Naive B cell (primary cell): ENCODE measurements around the gene TERT. TPM values are rescaled to one million over a fixed set of nuclear protein-coding genes. Genes with fewer than 3 reads are reported as not detected.
"Not testable (repeated sequence)": the region's sequence is repeated elsewhere in the genome, so short reads cannot be mapped to it uniquely, and the experiment has no call there.

Experiments
- ATAC-seq, 2 donors: fragments of 150-1000 bp; cut with Tn5 transposase; 2 replicates each; pipeline ENCODE4 v1.10.0; 2021; ENCODE audit warnings: low read depth in 2 of 2, mild to moderate bottlenecking in 2 of 2, moderate library complexity in 2 of 2
- DNase-seq: peaks from one replicate; pipeline ENCODE4 v3.0.0; 2022
- H3K27ac Mint-ChIP-seq, 6 donors: one replicate each; pipeline ENCODE4 v1.8.0; 2020 to 2022; ENCODE audit warnings: mild to moderate bottlenecking in 6 of 6, mixed read lengths in 6 of 6, moderate library complexity in 5 of 6, inconsistent platforms in 2 of 6
- H3K27me3 Mint-ChIP-seq, 3 donors: one replicate each; pipeline ENCODE4 v1.8.0; 2021 to 2022; ENCODE audit warnings: mixed read lengths in 3 of 3, mild to moderate bottlenecking in 1 of 3
- H3K36me3 Mint-ChIP-seq, 2 donors: one replicate each; pipeline ENCODE4 v1.8.0; 2020 to 2022; ENCODE audit warnings: mixed read lengths in 2 of 2, inconsistent platforms in 1 of 2, mild to moderate bottlenecking in 1 of 2
- H3K4me1 Mint-ChIP-seq, 3 donors: one replicate each; pipeline ENCODE4 v1.8.0; 2020 to 2022; ENCODE audit warnings: mixed read lengths in 3 of 3, inconsistent platforms in 1 of 3, mild to moderate bottlenecking in 1 of 3, moderate library complexity in 1 of 3
- H3K4me3 Mint-ChIP-seq, 8 donors: one replicate each; pipeline ENCODE4 v1.8.0; 2020 to 2022; ENCODE audit warnings: mild to moderate bottlenecking in 8 of 8, mixed read lengths in 8 of 8, moderate library complexity in 8 of 8, inconsistent platforms in 2 of 8
- H3K9me3 Mint-ChIP-seq, 7 donors: one replicate each; pipeline ENCODE4 v1.8.0; 2020 to 2022; ENCODE audit warnings: mixed read lengths in 7 of 7, mild to moderate bottlenecking in 5 of 7, inconsistent platforms in 2 of 7, moderate library complexity in 1 of 7
- polyA plus RNA-seq, 6 donors: library from polyadenylated mRNA; unstranded; fragments of 300-500 nt; fragmentation: Illumina TruSeq; gene quantifications; one replicate each; pipeline ENCODE4 v1.2.3, GENCODE V29; 2021; ENCODE audit warnings: low read depth in 6 of 6

TERT gene
- polyA plus RNA-seq, 6 donors from 2014 or later: not detected

DNA sequence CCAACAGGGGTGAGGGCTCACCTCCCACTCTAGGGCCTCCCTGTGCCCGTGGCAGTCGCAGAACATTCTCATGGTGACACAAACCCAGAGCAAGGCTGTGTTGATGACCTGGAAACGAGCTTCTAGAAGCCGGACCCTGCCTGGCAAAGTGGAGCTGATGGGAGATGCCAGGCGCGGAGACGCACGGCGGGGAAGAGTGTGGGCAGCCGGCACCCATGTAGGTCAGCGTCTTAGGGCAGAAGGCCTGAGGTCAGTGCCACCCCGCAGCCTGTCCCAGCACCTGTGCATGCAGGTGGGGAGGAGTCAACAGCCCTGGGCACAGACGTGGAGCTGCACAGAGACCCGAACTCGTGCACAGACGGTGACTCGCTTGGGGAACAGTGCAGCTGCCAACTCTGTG, 64.3 kb downstream of the TERT start:
- H3K9me3 Mint-ChIP-seq: peaks cover 0 to 3% (median 1%) of the 10 kb centered on the region in 7 donors
- peaks cover 4 to 9% (median 6%) of the 10 kb centered on the region in 3 donors for H3K4me1 Mint-ChIP-seq
- H3K36me3 Mint-ChIP-seq: peaks cover 0 to 12% of the 10 kb centered on the region in 2 donors
- H3K27me3 Mint-ChIP-seq: peaks cover 10 to 32% (median 20%) of the 10 kb centered on the region in 3 donors
- ATAC-seq (no peak), DNase-seq (no peak)
- no peak overlapping the region for H3K27ac Mint-ChIP-seq
- no peak overlapping the region for H3K4me3 Mint-ChIP-seq

DNA sequence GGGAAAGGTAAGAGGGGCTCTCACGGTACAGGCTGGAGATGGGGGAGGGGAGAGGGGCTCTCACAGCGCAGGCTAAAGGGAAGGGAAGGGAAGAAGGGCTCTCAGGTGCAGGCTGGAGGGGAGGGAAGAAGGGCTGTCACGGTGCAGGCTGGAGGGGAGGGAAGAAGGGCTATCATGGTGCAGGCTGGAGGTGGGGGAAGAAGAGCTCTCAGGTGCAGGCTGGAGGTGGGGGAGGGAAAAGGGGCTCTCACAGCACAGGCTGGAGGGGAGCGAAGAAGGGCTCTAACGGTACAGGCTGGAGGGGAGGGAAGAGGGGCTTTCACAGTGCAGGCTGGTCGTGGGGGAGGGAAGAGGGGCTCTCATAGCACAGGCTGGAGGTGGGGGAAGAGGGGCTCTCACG, 65.0 kb downstream of the TERT start:
- Mint-ChIP-seq H3K9me3 (peaks cover 0 to 2% (median 0%) of the 10 kb centered on the region in 7 donors), H3K27me3 (peaks cover 10 to 32% (median 20%) of the 10 kb centered on the region in 3 donors), H3K27ac (no peak overlapping the region), H3K4me1 (peaks cover 4 to 9% (median 6%) of the 10 kb centered on the region in 3 donors), H3K36me3 (peaks cover 0 to 8% of the 10 kb centered on the region in 2 donors), H3K4me3 (no peak overlapping the region)
- ATAC-seq: no peak
- DNase-seq: no peak

DNA sequence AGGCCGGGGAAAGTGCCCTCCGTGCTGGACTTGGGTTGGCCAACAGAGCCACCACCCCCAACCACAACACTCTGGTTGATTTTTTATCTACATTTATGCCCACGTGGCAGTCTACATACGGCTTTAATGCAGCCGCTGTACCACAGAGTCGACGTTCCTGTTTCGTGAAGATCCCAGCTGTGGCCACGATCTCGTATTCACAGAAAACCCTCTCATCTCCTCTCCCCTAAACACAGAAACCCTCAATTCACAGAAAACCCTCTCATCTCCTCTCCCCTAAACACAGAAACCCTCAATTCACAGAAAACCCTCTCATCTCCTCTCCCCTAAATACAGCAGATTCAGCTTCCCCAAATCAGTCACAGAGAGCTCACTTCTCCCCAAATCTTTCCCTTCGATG, 65.8 kb downstream of the TERT start:
- Mint-ChIP-seq H3K27ac (peak overlapping the region in 2 of 6 donors; percentile 37 to 60), H3K27me3 (peaks cover 10 to 32% (median 20%) of the 10 kb centered on the region in 3 donors)
- H3K4me3 Mint-ChIP-seq, DNase-seq, H3K36me3 Mint-ChIP-seq, H3K9me3 Mint-ChIP-seq, H3K4me1 Mint-ChIP-seq, ATAC-seq: not testable (repeated sequence)

DNA sequence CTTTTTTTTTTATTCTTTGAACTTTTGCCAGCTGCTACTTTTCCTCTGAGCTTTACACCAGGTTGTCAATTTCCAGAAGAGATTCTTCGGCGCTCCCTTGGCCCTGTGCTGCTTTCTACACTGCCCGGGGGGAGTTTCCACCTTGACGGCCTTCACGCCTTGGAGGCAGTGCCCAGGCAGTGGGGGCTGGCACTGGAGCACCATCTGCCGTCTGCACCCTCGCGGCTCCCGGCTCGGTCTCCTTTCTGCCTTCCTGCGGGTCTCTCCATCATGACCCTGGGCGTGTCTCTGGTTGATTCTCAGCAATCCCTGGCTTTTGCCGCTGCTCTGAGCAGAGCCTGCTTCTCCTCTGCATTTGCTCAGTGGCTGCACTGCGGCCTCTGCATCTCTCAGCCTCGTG, 66.7 kb downstream of the TERT start:
- peaks cover 10 to 32% (median 20%) of the 10 kb centered on the region in 3 donors for H3K27me3 Mint-ChIP-seq

DNA sequence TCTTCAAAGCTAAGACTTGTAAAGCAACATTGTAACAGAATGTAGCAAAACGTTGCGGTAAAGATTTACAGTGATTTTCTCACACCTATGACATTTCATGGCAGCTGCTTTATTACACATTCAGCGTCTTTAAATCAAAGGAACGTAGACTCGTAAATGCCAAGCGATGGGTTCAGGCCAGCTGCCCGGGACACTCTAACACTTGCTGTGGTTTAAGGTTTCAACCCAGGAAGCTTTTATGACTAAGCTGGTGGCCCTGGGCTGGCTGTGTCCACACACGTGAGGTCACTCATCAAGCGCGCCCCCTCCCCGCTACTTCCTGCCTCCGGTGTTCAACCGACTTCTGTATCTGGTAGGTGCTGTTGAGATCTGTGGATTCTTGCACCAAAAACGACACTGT, 67.2 kb downstream of the TERT start:
- Mint-ChIP-seq H3K36me3 (peaks cover 0 to 8% of the 10 kb centered on the region in 2 donors), H3K27ac (peak overlapping the region in 1 of 6 donors; percentile 0), H3K27me3 (peaks cover 10 to 32% (median 20%) of the 10 kb centered on the region in 3 donors), H3K4me1 (peaks cover 4 to 9% (median 6%) of the 10 kb centered on the region in 3 donors), H3K9me3 (peaks cover 0 to 2% (median 0%) of the 10 kb centered on the region in 7 donors), H3K4me3 (no peak overlapping the region)
- DNase-seq (no peak), ATAC-seq (no peak)

More for the DNA sequence above, 66.7 kb downstream of the TERT start:
- DNase-seq (no peak), ATAC-seq (no peak)
- peaks cover 0 to 8% of the 10 kb centered on the region in 2 donors for H3K36me3 Mint-ChIP-seq
- H3K9me3 Mint-ChIP-seq: peaks cover 0 to 2% (median 0%) of the 10 kb centered on the region in 7 donors
- peaks cover 4 to 9% (median 6%) of the 10 kb centered on the region in 3 donors for H3K4me1 Mint-ChIP-seq
- no peak overlapping the region for H3K27ac Mint-ChIP-seq
- no peak overlapping the region for H3K4me3 Mint-ChIP-seq

DNA sequence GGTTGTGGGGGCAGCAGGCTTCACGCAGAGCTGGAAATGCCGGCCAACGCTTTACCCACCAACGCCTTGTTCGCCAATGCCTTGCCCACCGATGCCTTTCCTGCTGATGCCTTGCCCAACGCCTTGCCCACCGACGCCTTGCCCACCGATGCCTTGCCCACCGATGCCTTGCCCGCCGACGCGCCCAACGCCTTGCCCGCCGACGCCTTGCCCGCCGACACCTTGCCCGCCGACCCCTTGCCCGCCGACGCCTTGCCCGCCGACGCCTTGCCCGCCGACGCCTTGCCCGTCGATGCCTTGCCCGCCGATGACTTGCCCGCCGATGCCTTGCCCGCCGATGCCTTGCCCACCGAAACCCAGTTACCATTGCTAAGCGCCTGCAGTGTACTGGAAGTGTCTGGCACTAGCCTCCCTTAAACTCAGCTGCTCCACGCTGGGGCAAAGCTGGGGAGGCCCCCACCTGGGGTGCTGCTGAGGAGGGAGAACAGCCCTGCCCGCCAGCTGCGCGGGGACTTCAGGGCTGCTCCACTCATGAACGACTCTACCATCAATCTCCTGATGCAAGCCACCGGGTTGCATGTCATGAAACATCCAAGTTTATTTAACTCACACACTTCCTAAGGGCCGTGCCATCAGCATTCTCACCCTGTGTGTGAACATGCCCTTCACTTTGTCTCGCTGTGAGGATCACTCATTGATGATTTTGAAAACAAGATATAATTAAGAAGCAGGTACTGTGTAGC, 67.9 kb downstream of the TERT start:
- Mint-ChIP-seq H3K36me3 (peaks cover 0 to 8% of the 10 kb centered on the region in 2 donors), H3K9me3 (peaks cover 0 to 2% (median 0%) of the 10 kb centered on the region in 7 donors), H3K4me1 (peaks cover 4 to 9% (median 6%) of the 10 kb centered on the region in 3 donors), H3K27me3 (peaks cover 10 to 32% (median 20%) of the 10 kb centered on the region in 3 donors), H3K4me3 (peak overlapping the region in 1 of 8 donors; percentile 57), H3K27ac (peak overlapping the region in 1 of 6 donors; percentile 0)
- no peak for DNase-seq
- ATAC-seq: no peak

DNA sequence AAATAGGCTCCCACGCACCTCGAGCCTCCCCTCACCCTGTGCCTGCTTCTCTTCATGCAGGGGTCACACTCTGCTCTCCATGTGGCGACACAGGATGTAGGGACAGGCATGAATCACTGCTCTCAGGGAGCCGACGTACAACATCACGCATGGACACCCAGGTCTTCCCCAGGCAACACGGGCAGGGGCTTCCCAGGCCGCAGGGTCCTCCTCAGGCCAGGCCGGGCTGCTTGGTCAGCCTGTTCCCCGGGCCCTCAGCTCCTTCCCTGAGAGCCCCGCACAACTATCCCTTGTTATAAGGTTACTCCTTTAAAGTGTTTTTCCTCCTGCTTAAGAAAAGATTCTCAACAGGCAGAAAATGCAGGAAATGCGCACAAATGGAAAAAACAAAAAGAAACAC, 68.6 kb downstream of the TERT start:
- peaks cover 4 to 9% (median 6%) of the 10 kb centered on the region in 3 donors for H3K4me1 Mint-ChIP-seq
- H3K27me3 Mint-ChIP-seq: peaks cover 10 to 32% (median 20%) of the 10 kb centered on the region in 3 donors
- H3K36me3 Mint-ChIP-seq: peaks cover 0 to 8% of the 10 kb centered on the region in 2 donors
- DNase-seq (no peak), ATAC-seq (no peak)
- H3K4me3 Mint-ChIP-seq: no peak overlapping the region
- H3K27ac Mint-ChIP-seq: no peak overlapping the region
- H3K9me3 Mint-ChIP-seq: peaks cover 0 to 2% (median 0%) of the 10 kb centered on the region in 7 donors

DNA sequence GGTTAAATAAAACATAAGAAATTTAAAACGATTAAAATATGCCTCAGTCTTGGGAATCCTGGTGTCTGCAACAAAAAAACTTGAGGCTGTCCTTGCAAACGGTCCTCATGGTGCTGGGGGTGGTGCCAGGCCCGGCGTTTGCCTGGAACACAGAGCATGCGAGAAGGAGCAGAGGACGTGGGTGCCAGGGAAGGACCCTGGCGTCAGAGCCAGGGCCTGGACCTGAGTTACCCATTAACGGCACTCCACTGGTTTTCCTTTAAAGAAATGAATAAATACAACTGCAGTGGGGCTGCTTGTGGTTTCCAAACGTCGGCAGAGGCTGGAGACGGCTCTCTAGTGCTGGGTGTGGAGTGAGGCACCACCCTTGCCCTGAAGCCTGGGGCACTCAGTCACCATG, 69.8 kb downstream of the TERT start, which contains the start of gene SLC6A18:
TSS of gene SLC6A18 (plus strand) at position 301 of the 400 bp plus-strand sequence. CDS start at position 398, 97 bp downstream.
- Mint-ChIP-seq H3K4me3 (no peak within 1 kb of the TSS), H3K27ac (peak within 1 kb of the TSS in 2 of 6 donors; percentile 7 to 44), H3K27me3 (peaks cover 10 to 27% (median 14%) of the 10 kb centered on the region in 3 donors), H3K36me3 (peaks cover 0 to 8% of the 10 kb centered on the region in 2 donors), H3K4me1 (peaks cover 4 to 9% (median 6%) of the 10 kb centered on the region in 3 donors), H3K9me3 (peaks cover 0 to 2% (median 0%) of the 10 kb centered on the region in 7 donors)
- no peak for ATAC-seq
- DNase-seq: no peak

DNA sequence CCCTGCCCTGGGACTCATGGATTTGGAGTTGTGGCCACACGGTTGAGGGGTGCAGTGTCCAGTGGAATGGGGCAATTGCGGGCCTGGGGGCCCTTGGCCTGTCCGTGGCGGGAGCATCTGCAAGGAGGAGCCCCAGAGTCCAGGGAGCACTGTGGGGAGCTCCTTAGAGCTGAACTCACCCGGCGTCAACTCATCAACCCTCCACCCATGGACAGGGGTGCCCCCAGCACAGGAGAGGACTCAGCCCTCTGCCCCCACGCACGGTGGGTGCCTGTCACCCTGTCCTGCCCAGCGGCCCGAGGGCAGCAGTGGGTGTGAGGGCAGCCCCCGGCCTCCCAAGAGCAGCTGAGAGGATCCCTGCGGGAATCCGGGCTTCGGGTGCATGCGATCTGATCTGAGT, 70.2 kb downstream of the TERT start:
- ATAC-seq (no peak), DNase-seq (no peak)
- H3K9me3 Mint-ChIP-seq: peaks cover 0 to 2% (median 0%) of the 10 kb centered on the region in 7 donors
- no peak overlapping the region for H3K27ac Mint-ChIP-seq
- peaks cover 0 to 8% of the 10 kb centered on the region in 2 donors for H3K36me3 Mint-ChIP-seq
- no peak overlapping the region for H3K4me3 Mint-ChIP-seq
- peaks cover under 1 to 7% (median 6%) of the 10 kb centered on the region in 3 donors for H3K4me1 Mint-ChIP-seq
- H3K27me3 Mint-ChIP-seq: peaks cover 9 to 23% (median 10%) of the 10 kb centered on the region in 3 donors

DNA sequence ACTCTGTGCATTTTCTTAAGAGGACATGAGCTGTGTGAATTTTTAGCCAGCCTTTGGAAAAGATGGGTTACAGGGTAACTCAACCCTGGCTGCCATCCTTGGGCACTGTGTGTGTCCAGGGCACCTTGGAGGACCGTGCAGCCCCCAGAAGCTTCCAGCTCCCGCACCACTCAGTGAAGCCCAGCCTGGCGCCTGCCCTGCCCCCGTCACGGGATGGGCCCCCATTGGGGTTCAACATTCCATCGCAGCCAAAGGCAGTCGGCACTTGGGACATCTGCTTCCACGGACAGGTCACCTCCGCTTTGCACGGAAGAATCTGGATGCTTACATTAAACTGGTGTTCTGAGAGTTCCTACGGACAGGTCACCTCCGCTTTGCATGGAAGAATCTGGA, 71.6 kb downstream of the TERT start:
- Mint-ChIP-seq H3K4me3 (no peak overlapping the region), H3K4me1 (no peaks in the 10 kb centered on the region), H3K27me3 (peaks cover 0 to 15% (median 10%) of the 10 kb centered on the region in 3 donors), H3K9me3 (peaks cover 0 to 2% (median 0%) of the 10 kb centered on the region in 7 donors), H3K36me3 (no peaks in the 10 kb centered on the region), H3K27ac (no peak overlapping the region)
- ATAC-seq (no peak), DNase-seq (no peak)

DNA sequence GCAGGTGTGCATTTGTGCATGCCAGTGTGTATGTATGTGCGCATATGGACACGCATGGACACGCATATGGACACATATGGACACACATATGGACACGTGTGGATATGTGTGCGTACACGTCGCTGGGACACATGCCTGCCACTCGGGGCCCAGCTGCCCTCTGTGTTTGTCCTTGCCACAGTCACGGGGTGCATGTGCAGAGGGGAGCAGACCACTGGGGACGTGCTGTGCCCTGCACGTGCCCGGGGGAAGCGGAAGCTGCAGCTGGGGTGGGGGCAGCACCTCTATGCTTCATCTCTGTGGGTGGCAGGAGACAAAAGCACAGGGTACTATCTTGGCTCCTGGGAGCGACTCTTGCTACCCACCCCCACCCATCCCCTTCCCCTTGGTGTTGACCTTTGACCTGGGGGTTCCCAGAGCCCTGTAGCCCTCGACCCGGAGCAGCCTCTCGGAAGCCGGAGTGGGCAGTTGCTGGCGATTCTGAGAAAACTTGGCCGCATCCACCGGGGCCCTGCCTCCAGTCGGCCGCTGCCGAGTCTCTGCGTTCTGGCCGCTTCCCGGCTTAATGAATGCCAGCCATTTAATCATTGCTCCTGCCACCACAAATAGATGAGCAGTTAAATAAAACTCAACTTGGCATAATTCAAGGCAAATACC, 72.1 kb downstream of the TERT start:
- Mint-ChIP-seq H3K4me1 (no peaks in the 10 kb centered on the region), H3K27me3 (peaks cover 0 to 18% (median 7%) of the 10 kb centered on the region in 3 donors), H3K36me3 (no peaks in the 10 kb centered on the region), H3K27ac (no peak overlapping the region), H3K4me3 (no peak overlapping the region), H3K9me3 (peaks cover 0 to 2% (median 0%) of the 10 kb centered on the region in 7 donors)
- ATAC-seq (no peak), DNase-seq (no peak)

DNA sequence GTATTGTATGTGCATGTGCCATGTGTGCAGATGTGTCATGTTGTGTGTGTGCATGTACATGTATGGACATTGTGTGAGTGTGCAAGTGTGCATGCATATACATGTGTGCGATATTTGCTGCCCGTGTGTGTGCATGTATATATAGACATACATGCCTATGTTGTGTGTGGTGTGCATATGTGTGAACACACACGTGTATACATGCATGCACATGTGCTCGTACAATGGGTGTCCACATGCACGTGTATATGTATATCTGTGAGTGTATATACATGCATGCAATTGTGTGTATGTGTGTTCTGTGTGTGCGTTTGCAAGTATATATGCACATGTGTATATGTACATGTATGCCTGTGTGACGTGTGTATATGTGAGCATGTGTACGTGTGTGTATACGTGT, 72.7 kb downstream of the TERT start:
- Mint-ChIP-seq H3K4me3 (no peak overlapping the region), H3K27me3 (peaks cover 0 to 13% (median under 1%) of the 10 kb centered on the region in 3 donors), H3K4me1 (no peaks in the 10 kb centered on the region), H3K27ac (no peak overlapping the region), H3K9me3 (no peaks in the 10 kb centered on the region), H3K36me3 (no peaks in the 10 kb centered on the region)
- ATAC-seq (no peak), DNase-seq (no peak)

DNA sequence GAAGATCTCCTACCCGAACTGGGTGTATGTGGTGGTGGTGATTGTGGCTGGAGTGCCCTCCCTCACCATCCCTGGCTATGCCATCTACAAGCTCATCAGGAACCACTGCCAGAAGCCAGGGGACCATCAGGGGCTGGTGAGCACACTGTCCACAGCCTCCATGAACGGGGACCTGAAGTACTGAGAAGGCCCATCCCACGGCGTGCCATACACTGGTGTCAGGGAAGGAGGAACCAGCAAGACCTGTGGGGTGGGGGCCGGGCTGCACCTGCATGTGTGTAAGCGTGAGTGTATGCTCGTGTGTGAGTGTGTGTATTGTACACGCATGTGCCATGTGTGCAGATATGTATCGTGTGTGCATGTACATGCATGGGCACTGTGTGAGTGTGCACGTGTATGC, 73.1 kb downstream of the TERT start:
- H3K27me3 Mint-ChIP-seq: peaks cover 0 to 11% (median 0%) of the 10 kb centered on the region in 3 donors
- H3K9me3 Mint-ChIP-seq: no peaks in the 10 kb centered on the region
- H3K27ac Mint-ChIP-seq: peak overlapping the region in 1 of 6 donors; percentile 69
- no peaks in the 10 kb centered on the region for H3K4me1 Mint-ChIP-seq
- no peaks in the 10 kb centered on the region for H3K36me3 Mint-ChIP-seq
- no peak for ATAC-seq
- DNase-seq: no peak
- no peak overlapping the region for H3K4me3 Mint-ChIP-seq
